ENCODE data around the gene MCC.

DNA sequence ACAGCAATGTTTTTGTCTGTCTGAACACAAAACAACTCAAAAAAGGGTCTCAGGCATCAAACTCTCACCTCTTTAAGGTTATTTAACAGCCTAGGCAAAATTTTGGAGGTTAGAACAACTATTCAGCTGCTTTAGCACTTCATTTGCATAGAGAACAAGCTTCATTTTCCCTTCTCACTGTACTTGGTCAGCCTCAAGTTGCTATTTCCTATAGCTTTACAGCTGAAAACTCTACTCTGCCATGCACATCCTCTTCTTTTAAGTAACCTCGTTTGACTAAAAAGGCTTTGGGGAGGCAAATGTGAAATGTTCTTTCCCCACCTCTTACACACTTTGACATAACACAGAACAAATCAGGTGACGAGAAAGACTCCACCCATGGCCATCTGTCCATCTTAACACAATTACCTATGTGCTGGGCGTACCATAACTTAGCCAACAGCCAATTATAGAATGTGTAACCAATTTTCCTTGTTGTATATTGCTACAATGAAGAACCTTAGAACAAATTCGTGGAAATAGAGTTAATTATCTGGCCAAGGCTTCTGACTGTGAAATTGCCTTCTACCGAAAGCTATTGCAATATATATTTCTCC lies 315.9 kb downstream of the MCC start:
- TF ChIP-seq, protein P1, sequence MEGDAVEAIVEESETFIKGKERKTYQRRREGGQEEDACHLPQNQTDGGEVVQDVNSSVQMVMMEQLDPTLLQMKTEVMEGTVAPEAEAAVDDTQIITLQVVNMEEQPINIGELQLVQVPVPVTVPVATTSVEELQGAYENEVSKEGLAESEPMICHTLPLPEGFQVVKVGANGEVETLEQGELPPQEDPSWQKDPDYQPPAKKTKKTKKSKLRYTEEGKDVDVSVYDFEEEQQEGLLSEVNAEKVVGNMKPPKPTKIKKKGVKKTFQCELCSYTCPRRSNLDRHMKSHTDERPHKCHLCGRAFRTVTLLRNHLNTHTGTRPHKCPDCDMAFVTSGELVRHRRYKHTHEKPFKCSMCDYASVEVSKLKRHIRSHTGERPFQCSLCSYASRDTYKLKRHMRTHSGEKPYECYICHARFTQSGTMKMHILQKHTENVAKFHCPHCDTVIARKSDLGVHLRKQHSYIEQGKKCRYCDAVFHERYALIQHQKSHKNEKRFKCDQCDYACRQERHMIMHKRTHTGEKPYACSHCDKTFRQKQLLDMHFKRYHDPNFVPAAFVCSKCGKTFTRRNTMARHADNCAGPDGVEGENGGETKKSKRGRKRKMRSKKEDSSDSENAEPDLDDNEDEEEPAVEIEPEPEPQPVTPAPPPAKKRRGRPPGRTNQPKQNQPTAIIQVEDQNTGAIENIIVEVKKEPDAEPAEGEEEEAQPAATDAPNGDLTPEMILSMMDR (conservative IDR thresholded peaks at IDR 0.05; ENCODE audit: low read length): no peak
- TF ChIP-seq EZH2phosphoT487 (IDR thresholded peaks at IDR 0.05; ENCODE audit: borderline replicate concordance, low read depth, low read length): no peak
